GM12892 (cell line): ENCODE data around the gene SLC22A3.

Source experiments
- POLR2A ChIP-seq: IDR thresholded peaks from 2 replicates; pipeline ENCODE4 v1.6.1; 2011; ENCODE audit warnings: low read depth, low read length, control low read depth
- POLR2AphosphoS5 ChIP-seq: IDR thresholded peaks from 2 replicates; pipeline ENCODE4 v1.6.1; 2011; ENCODE audit warnings: low read depth, low read length, control low read depth
- TAF1 ChIP-seq: IDR thresholded peaks from 2 replicates; pipeline ENCODE4 v1.6.1; 2011; ENCODE audit warnings: low read depth, mild to moderate bottlenecking, control low read depth, low read length, borderline replicate concordance

GRCh38 chr6:160395187-160395586 lies 47.0 kb downstream of the SLC22A3 start:
- TF ChIP-seq POLR2A (no peak), POLR2AphosphoS5 (no peak), TAF1 (no peak)
